Choroid plexus epithelial cell (primary cell): ENCODE measurements around the gene MRTFA.
A peak's percentile ranks its signal among the peaks of the same experiment; 100 is the strongest.

Source experiments
- DNase-seq: peaks from one replicate; pipeline ENCODE4 v3.0.0-alpha.2; 2010; ENCODE audit warnings: low read depth
- H3K4me3 ChIP-seq: 2 replicates; pipeline ENCODE4 v1.5.1; 2011; ENCODE audit warnings: low read depth, mild to moderate bottlenecking, control low read depth, low read length, moderate library complexity
- TF ChIP-seq, protein P1 (sequence below): conservative IDR thresholded peaks from 2 replicates; pipeline ENCODE4 v1.5.1; 2011; ENCODE audit warnings: low read depth, mild to moderate bottlenecking, control low read depth, inconsistent platforms, low read length, moderate library complexity

The MRTFA gene

DNA sequence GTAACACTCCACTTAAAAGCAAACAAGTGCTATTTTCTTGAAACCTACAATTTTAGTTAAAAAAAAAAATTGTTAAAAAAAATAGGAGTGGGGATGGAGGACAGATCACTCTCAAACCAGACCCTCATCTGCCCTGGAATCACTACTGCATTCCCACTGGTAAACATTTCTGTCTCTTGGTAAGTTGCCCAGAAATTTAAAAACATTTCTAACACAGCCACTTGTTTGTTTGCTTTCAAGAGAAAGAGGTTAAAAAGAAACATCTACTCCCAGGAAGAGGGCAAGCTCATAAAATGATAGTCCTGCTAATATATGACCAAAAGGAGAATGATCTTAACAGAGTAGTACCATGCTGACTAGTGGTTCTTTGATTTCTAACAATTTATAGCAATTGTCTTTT is 182.8 kb downstream of the MRTFA start:
- H3K4me3 ChIP-seq = no peak overlapping the region
- TF ChIP-seq, protein P1, sequence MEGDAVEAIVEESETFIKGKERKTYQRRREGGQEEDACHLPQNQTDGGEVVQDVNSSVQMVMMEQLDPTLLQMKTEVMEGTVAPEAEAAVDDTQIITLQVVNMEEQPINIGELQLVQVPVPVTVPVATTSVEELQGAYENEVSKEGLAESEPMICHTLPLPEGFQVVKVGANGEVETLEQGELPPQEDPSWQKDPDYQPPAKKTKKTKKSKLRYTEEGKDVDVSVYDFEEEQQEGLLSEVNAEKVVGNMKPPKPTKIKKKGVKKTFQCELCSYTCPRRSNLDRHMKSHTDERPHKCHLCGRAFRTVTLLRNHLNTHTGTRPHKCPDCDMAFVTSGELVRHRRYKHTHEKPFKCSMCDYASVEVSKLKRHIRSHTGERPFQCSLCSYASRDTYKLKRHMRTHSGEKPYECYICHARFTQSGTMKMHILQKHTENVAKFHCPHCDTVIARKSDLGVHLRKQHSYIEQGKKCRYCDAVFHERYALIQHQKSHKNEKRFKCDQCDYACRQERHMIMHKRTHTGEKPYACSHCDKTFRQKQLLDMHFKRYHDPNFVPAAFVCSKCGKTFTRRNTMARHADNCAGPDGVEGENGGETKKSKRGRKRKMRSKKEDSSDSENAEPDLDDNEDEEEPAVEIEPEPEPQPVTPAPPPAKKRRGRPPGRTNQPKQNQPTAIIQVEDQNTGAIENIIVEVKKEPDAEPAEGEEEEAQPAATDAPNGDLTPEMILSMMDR = no peak
- peak; percentile 36 for DNase-seq

DNA sequence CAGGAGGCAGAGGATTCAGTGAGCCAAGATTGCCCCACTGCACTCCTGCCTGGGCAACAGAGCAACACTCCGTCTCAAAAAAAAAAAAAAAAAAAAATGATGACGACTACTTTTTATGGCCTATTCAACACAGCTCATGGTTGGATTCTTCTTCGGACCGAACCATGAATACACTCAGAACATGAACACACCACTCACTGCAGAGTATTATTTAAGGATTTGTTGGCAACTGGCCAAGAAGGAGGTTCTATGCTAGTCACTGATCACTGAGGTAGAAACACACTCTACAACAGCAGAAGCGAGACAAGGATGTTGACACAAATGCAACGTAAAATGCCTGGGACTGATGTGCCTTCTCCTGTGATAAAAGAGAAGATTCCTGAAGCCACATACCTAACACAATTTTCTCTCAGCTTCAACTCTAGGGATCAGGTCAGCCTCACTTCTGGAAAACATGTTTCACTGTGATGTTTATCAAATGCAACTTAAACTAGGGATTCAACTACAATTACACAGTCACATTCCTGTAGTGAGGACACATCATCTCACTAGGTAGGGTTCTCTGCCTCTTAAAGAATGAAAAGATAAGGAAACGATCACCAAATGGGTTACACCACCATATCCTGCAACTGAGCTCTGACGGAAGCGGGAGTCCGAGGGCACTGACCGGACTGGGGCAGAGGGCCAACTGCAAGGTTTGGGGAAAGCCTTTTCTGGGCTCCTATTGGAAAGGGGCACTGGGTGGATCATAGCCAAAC is 183.6 kb downstream of the MRTFA start:
- peak; percentile 34 for DNase-seq

GRCh38 chr22:40451210-40451609 is 185.3 kb downstream of the MRTFA start:
- TF ChIP-seq, protein P1 = no peak
- DNase-seq = no peak
- no peak overlapping the region for H3K4me3 ChIP-seq

More for the DNA sequence above, 183.6 kb downstream of the MRTFA start:
- no peak overlapping the region for H3K4me3 ChIP-seq
- TF ChIP-seq, protein P1 = no peak

- no peak overlapping the region for H3K4me3 ChIP-seq
- DNase-seq = no peak
- TF ChIP-seq, protein P1 = no peak
Measured at GRCh38 chr22:40450616-40451015, 185.9 kb downstream of the MRTFA start.

DNA sequence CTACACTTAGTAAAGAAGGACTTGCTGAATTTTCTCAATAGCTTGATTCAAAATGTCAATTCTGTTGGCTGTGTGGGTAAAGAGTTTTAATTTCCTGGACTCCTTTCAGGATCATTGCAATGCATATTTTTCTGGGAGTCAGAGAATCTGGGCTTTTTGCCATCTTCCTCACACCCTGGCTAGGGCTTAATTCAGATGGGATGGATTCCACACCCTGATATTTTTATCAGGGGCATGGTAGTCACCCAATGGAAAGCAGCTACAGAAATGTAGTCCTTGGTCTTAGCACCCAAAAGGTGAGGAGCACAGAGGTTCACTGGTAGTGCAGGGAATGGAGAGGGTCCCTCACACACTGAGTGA is 186.9 kb downstream of the MRTFA start:
- H3K4me3 ChIP-seq = no peak overlapping the region
- DNase-seq = peak; percentile 43
- TF ChIP-seq, protein P1 = no peak

DNA sequence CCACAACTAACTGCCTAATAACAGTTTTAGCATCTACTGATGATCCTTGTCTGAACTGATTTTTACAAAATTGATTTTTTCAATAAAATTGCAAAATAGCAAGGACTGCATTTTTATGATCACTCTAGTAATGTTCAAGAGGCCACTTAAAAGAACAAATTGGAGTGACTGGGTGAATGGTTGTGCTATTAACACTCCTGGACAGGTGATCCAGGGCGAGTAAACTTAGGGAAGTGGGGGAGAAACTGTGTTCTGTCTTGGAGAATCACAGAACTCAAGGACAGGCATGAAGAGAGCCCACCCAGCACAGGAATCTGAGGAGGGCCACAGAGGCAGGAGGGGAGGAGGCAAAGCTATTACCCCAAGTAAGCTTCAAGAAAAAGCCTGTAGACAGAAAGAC is 190.3 kb downstream of the MRTFA start:
- TF ChIP-seq, protein P1 = no peak
- H3K4me3 ChIP-seq = no peak overlapping the region
- no peak for DNase-seq

- TF ChIP-seq, protein P1 = no peak
- H3K4me3 ChIP-seq = no peak overlapping the region
- no peak for DNase-seq
Measured at GRCh38 chr22:40444178-40444831, 192.2 kb downstream of the MRTFA start.
